ENCODE results near the gene PKNOX2.

PKNOX2 gene

DNA sequence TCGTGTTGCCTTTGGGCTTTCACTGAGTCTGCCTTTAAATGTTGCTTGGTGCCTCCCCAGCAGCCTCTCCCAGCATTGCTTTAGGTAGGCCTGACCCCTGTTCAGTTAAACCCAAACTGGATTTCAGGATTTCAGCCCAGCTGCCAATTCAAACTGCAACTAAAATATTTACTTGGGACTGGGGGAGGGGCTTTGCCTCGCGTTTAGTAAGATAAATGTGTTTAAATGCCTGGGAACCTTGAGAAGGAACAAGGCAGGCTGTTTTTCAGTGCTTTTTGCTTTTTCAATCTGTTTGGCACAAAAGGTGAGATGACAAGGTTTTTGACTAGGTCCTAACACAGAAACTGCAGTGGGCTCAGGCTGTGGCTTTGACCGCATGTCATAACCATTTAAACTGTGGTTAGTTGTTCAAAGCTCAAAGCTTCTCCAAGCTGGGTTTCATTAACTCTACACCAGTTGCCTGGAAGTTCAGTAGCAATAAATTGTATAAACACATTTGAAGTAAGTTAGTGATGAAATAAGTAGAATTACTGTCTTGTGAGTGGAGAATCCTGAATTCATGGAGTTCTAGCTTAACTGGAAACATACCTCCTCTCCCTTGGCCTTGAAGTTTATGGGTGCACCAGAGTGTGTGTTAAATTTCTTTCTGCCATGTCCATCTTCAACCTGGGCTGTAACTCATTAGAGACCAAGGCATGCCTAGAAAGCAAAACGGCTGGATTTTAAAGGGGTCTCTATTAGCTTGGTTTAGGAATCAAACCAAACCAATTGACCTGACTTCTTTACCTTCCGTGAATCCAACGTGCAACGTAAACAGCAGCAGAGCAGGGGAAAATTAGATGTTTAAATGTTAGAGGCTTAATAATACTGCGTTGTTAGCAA lies 3.6 kb downstream of the PKNOX2 start:
- peak; percentile 26 for DNase-seq (ENCODE audit: low read depth, low spot score)
- TF ChIP-seq, protein P1, sequence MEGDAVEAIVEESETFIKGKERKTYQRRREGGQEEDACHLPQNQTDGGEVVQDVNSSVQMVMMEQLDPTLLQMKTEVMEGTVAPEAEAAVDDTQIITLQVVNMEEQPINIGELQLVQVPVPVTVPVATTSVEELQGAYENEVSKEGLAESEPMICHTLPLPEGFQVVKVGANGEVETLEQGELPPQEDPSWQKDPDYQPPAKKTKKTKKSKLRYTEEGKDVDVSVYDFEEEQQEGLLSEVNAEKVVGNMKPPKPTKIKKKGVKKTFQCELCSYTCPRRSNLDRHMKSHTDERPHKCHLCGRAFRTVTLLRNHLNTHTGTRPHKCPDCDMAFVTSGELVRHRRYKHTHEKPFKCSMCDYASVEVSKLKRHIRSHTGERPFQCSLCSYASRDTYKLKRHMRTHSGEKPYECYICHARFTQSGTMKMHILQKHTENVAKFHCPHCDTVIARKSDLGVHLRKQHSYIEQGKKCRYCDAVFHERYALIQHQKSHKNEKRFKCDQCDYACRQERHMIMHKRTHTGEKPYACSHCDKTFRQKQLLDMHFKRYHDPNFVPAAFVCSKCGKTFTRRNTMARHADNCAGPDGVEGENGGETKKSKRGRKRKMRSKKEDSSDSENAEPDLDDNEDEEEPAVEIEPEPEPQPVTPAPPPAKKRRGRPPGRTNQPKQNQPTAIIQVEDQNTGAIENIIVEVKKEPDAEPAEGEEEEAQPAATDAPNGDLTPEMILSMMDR (IDR thresholded peaks at IDR 0.05; ENCODE audit: insufficient read depth, low read length, missing control alignments): no peak
- POLR2A ChIA-PET: no interaction called here
- CTCF ChIA-PET: interaction anchor here (0.8 to 8.2 kb wide), 6 partner anchors 20 to 208 kb away, joined by 3 to 94 read pairs (median 4); no protein-coding TSS in a partner anchor
- H3K4me3 ChIP-seq (ENCODE audit: low read depth, low read length): no peak overlapping the region

DNA sequence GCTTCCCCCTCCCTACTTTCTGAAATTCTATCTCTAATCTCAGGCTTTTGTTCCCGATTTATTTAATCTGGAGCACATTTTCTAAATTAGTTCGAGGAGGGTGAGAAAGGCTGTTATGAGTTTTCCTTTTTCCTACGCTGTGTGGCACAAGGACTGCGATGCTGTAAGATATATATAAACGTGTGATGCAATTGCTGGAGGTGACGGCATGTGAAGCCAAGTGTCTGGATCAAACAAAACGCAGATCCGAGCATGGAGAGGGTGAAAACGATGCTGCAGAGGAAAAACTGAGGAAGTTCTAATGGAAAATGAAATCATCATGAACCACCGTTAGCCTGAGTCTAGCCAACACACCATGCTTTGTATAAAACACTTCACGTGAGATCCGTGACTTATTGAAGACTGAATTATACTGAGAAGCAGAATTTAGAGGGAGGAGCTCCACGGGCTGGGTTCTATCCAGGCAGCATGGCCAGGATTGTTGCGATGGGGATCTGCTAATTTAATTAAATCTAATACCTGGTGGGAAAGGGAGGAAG lies 4.4 kb downstream of the PKNOX2 start:
- no peak overlapping the region for H3K4me3 ChIP-seq (ENCODE audit: low read depth, low read length)
- TF ChIP-seq, protein P1 (IDR thresholded peaks at IDR 0.05; ENCODE audit: insufficient read depth, low read length, missing control alignments): no peak
- no peak for DNase-seq (ENCODE audit: low read depth, low spot score)
- POLR2A ChIA-PET: no interaction called here
- CTCF ChIA-PET: interaction anchor here (0.8 to 8.2 kb wide), 3 partner anchors 157 to 209 kb away, joined by 4 to 94 read pairs (median 4); no protein-coding TSS in a partner anchor

DNA sequence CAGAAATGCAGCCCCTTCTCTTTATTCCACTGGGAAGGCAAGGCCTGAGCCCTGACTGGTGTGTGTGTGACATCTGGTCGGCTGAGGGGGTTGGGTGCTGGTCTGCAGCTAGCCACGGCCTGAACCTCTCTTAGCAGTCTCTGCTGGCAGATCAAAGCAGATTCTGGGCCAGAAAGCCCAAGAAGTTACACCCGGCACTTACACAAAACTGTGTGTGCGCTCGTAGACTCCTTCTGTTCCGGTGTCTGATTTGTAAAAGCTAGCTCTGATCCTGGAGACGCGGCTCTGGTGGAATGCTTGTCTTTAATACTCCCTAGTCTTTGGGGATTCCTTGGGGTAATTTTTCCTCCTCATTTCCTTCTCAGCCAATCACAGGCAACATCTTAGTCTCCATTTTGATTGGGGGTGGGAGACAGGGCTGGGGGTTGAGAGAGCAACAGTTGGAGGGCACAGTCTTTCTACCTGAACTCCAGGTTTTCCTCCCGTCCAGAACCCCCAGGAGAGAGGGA lies 5.5 kb downstream of the PKNOX2 start:
- TF ChIP-seq, protein P1 (IDR thresholded peaks at IDR 0.05; ENCODE audit: insufficient read depth, low read length, missing control alignments): no peak
- POLR2A ChIA-PET: interaction anchor here (0.8 kb wide), 1 partner anchor 93 kb away, joined by 4 read pairs; no protein-coding TSS in a partner anchor
- no peak overlapping the region for H3K4me3 ChIP-seq (ENCODE audit: low read depth, low read length)
- DNase-seq (ENCODE audit: low read depth, low spot score): no peak
- CTCF ChIA-PET: interaction anchor here (0.7 to 1.1 kb wide), 2 partner anchors 29 to 175 kb away, joined by 3 read pairs; no protein-coding TSS in a partner anchor

- CTCF ChIA-PET: interaction anchor here (0.7 to 1.8 kb wide), 3 partner anchors 28 to 174 kb away, joined by 3 to 6 read pairs (median 3); no protein-coding TSS in a partner anchor
- no peak overlapping the region for H3K4me3 ChIP-seq (ENCODE audit: low read depth, low read length)
- DNase-seq (ENCODE audit: low read depth, low spot score): peak; percentile 3
- TF ChIP-seq, protein P1 (IDR thresholded peaks at IDR 0.05; ENCODE audit: insufficient read depth, low read length, missing control alignments): no peak
- POLR2A ChIA-PET: interaction anchor here (0.8 kb wide), 1 partner anchor 93 kb away, joined by 4 read pairs; no protein-coding TSS in a partner anchor
Observed at GRCh38 chr11:125170510-125171031, 6.0 kb downstream of the PKNOX2 start.

DNA sequence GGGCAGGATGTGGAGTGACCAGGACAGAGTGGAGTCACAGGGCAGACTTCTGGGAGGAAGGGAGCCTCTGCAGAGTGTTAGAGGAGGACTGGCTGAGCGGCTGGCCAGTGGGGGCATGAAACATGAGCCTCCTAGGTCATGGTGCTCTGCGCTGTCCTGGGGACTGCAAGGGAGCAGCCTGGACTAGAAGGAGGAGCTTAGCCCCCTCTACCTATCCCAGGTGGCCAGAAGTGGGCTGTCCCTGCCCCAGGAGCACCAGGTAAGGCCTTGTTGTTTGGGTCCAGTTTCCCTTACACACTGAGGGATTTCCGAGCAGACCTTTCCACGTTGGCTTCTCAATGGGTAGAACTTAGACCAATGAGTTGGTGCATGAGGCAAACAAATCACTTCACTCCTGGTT lies 7.4 kb downstream of the PKNOX2 start:
- POLR2A ChIA-PET: no interaction called here

More for the DNA sequence above, 7.4 kb downstream of the PKNOX2 start:
- DNase-seq (ENCODE audit: low read depth, low spot score): no peak
- H3K4me3 ChIP-seq (ENCODE audit: low read depth, low read length): no peak overlapping the region
- TF ChIP-seq, protein P1 (IDR thresholded peaks at IDR 0.05; ENCODE audit: insufficient read depth, low read length, missing control alignments): no peak
- CTCF ChIA-PET: interaction anchor here (1.8 kb wide), 1 partner anchor 29 kb away, joined by 6 read pairs; no protein-coding TSS in a partner anchor
